SK-N-SH treated with all-trans-retinoic acid at 6 μM for 48 hours (cell line): ENCODE measurements around the gene TMEM219.

ENCODE experiments used
- ARNTL ChIP-seq: fragments of 450-650 bp; formaldehyde crosslinking; IDR thresholded peaks from 2 replicates; pipeline ENCODE4 v1.5.0; 2020; ENCODE audit warnings: low read depth, mild to moderate bottlenecking, moderate library complexity, borderline replicate concordance
- PPARA ChIP-seq: fragments of 250-450 bp; sonication (Bioruptor Pico); IDR thresholded peaks from 2 replicates; pipeline ENCODE4 v1.5.0; 2020; ENCODE audit warnings: mild to moderate bottlenecking, borderline replicate concordance
- ZFP3 ChIP-seq: fragments of 250-450 bp; sonication (Bioruptor Pico); IDR thresholded peaks from 2 replicates; pipeline ENCODE4 v1.5.0; 2020; ENCODE audit warnings: mild to moderate bottlenecking, moderate library complexity
- ZFP30 ChIP-seq: fragments of 450-650 bp; formaldehyde crosslinking; IDR thresholded peaks from 2 replicates; pipeline ENCODE4 v1.5.0; 2022; ENCODE audit warnings: mild to moderate bottlenecking, moderate library complexity
- TF ChIP-seq, protein P1 (sequence below): fragments of 250-450 bp; sonication (Bioruptor Pico); IDR thresholded peaks from 2 replicates; pipeline ENCODE4 v1.8.0; 2020; ENCODE audit warnings: mild to moderate bottlenecking, moderate library complexity, borderline replicate concordance
- TF ChIP-seq, protein P2 (sequence below): fragments of 250-450 bp; sonication (Bioruptor Pico); IDR thresholded peaks from 2 replicates; pipeline ENCODE4 v1.5.1; 2021; ENCODE audit warnings: mild to moderate bottlenecking, moderate library complexity

DNA sequence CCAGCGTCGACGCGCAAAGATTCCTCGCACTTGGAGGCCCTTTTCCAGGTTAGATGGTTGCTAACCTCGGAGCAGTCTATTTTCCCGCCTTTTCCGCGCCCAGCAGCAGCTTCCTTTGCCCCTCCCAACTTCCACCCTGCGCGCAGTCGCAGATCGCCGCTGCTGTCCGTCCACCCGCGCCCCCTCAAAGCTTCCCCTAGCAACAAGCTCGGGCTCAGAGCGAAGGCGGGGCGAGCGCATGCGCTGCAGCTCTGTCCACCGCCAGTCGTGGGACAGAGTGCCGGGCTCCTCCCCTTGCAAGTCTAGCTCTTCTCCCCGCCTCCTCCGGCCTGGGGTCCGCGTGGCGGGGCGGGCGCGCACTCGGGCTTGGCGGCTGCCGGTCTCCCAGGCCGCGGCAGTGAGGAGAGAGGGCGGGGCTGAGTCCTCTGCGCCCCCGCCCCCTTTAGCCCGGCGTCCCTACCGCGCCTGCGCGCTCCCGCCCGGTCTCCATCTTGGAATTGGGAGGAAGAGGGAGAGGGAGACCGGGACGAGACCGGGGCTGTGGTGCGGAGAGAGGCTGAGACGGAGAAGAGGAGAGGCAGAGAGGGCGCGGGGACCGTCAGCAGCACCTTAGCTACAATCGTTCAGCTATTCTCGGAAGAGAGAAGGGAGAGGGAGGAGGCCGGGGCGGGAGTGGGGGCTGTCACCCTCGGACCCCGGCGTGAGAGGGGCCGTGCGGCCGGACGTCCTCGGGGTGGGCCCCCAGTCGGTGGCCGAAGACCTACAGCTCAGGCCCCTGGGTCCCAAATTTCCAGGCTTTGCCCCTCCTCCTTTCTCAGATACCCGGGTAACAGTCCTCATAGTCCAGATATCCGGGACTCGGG is 11.7 kb downstream of the TMEM219 start, which contains the start of gene TAOK2:
- TF ChIP-seq PPARA, result no peak
- TF ChIP-seq ARNTL (CRISPR knock-in tag), result no peak
- no peak for TF ChIP-seq ZFP30 (CRISPR knock-in tag)
- TF ChIP-seq, protein P1, sequence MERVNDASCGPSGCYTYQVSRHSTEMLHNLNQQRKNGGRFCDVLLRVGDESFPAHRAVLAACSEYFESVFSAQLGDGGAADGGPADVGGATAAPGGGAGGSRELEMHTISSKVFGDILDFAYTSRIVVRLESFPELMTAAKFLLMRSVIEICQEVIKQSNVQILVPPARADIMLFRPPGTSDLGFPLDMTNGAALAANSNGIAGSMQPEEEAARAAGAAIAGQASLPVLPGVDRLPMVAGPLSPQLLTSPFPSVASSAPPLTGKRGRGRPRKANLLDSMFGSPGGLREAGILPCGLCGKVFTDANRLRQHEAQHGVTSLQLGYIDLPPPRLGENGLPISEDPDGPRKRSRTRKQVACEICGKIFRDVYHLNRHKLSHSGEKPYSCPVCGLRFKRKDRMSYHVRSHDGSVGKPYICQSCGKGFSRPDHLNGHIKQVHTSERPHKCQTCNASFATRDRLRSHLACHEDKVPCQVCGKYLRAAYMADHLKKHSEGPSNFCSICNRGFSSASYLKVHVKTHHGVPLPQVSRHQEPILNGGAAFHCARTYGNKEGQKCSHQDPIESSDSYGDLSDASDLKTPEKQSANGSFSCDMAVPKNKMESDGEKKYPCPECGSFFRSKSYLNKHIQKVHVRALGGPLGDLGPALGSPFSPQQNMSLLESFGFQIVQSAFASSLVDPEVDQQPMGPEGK, result no peak
- TF ChIP-seq, protein P2, sequence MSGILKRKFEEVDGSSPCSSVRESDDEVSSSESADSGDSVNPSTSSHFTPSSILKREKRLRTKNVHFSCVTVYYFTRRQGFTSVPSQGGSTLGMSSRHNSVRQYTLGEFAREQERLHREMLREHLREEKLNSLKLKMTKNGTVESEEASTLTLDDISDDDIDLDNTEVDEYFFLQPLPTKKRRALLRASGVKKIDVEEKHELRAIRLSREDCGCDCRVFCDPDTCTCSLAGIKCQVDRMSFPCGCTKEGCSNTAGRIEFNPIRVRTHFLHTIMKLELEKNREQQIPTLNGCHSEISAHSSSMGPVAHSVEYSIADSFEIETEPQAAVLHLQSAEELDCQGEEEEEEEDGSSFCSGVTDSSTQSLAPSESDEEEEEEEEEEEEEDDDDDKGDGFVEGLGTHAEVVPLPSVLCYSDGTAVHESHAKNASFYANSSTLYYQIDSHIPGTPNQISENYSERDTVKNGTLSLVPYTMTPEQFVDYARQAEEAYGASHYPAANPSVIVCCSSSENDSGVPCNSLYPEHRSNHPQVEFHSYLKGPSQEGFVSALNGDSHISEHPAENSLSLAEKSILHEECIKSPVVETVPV, result no peak
- no peak for TF ChIP-seq ZFP3
